Measurements from ENCODE around the gene CHIC2.
"Not testable (repeated sequence)": the region's sequence is repeated elsewhere in the genome, so short reads cannot be mapped to it uniquely, and the experiment has no call there.

Gene CHIC2

DNA sequence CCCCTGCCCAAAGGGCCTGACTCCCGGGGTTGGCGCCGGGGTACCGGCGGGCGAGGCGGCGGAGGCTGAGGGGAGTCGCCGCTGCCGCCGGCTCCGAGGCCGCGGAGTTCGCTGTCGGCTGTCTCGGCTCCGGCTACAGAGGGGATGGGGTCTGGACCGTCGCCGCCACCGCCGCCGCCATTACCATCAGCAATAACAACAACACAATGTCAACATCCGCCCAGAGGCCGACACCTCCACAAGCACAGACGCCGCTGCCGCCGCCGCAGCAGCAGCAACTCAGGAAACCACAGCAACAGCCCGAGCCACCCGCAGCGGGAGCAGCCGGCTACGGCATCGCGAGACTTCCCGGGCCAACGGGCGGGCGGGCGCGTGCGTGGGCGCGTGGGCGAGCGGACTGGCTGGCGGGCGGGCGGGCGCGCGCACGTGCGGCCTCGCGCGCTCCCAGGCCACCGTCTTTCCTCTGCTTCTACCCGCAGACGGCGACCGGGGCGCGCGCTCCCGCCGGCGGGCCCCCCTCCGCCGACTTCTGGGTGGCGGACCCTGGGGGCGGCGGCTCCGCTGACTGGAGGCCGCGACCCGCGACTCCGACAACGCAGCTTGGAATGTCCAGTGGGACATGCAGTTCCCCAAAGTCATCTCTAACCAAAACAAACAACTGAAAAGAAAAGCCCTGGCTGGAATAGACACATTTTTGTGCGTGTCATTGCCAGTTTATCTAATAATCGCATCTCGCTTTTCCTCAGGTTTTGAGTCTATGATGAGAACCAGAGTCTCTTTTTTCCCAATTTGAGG, at the start of gene CHIC2:
Gene CHIC2 (minus strand): TSS at position 289 of the 795 bp plus-strand sequence. CDS start 305 bp downstream, outside the sequence.
- DNase-seq (ENCODE audit: low spot score): peak; percentile 97

- DNase-seq (ENCODE audit: low spot score): not testable (repeated sequence)
These were observed 48.8 kb upstream of the CHIC2 start for GRCh38 chr4:54113206-54113605.

GRCh38 chr4:54110019-54110416, 45.6 kb upstream of the CHIC2 start:
- DNase-seq (ENCODE audit: low spot score): no peak

DNA sequence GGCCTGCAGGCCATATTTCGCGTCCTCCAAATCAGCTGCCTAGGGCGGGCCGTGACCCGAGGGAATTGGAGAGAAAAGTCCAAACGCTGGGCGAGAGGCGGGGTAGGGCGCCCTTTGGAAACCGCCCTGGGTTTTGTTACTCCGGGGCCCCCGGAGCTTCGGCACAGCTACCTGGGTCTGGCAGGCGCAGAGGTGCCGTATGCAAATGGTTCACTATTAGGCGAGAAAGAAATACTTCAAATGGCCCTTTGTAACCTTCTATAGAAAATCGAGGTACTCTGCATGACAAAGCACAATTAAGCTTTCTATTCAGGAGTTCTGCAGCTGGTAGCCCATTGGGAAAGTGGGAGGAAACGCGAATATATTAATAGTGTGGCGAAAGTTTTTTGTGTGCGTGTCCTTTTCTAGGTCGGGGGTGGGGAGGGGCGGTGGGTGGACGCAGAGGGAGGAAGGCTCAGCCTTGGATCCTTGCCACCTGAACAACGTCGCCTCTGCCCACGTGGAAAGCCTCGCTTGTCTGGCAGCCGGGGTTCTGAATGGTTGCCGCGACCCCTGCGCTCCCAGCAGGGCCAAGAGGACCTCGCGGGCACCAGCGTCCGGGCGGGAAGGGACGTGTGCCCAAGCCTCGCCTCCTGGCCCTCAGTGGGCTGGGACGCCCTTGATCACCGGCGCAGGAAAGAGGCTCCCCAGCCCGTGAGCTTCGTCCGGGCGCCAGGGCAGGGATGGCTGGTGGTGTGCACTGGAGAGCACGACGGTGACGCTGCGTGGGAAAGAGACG, 45.0 kb upstream of the CHIC2 start:
- no peak for DNase-seq (ENCODE audit: low spot score)

DNA sequence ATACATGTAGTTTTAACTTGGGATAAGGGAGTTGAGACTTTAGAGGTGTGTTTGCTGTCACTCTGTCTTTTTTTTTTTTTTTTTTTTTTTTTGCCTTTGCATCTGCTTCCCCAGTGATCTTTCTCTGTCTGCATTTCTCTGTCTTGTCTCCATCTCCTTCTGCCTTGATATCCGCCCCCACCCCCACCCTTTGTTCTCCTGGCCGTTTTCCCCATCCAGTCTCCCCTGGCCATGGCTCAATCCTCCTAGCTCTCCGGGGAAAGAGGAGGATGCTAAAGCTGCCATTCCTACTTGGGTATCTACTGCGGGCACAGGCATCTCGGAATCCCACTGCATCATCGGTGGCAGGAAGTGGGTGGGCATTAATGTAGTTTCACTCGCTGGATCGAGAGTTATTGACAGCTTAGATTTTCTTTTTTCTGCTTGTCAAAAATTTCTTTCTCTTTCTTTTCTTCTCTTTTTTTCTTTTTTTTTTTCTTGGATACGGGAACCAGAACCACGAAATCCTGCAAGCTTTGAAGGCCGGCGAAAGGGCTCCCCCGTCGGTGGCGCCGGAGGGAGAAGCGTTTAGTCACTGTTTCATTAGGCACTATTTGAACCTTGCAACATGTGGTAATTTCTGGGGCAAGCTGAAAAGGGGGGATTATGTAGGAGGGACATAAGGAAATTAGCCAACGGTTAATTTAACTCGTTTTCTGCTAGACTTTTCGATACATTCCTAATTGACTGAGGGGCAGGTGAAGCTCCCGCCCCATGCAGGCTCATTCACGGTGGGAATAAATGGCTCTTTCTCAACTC, 43.7 kb upstream of the CHIC2 start:
- no peak for DNase-seq (ENCODE audit: low spot score)

GRCh38 chr4:54104907-54105306, 40.5 kb upstream of the CHIC2 start:
- DNase-seq (ENCODE audit: low spot score): no peak

- DNase-seq (ENCODE audit: low spot score): no peak
These were observed 38.8 kb upstream of the CHIC2 start for GRCh38 chr4:54103190-54103574.

DNA sequence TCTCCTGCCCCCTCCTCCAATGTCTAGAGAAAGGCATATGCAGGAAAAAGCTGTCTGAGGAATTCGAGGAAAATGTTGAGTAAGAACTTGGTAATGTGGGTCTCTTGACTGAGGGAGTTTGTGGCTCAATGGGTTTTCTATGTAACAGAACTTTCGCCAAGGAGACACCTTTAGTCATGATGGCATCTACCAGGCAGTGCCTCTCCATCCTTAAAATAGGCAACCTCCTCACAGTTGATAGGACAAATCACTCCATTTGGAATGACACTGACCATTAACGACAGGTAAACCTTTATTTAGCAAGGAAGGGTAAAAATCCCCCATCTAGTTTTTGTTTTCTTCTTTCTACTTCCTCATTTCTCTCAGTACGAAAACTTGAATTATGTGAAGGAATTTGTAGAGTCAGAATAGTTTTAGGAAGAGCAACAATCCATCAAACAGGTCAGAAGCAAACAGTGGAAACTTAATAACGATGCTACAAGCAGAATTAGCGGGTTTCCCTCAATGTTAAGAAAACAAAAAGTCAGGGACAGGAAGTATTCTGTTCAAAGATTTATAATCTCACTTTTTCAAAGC, 38.2 kb upstream of the CHIC2 start:
- no peak for DNase-seq (ENCODE audit: low spot score)

GRCh38 chr4:54101190-54102041, 37.0 kb upstream of the CHIC2 start:
- DNase-seq (ENCODE audit: low spot score): no peak

DNA sequence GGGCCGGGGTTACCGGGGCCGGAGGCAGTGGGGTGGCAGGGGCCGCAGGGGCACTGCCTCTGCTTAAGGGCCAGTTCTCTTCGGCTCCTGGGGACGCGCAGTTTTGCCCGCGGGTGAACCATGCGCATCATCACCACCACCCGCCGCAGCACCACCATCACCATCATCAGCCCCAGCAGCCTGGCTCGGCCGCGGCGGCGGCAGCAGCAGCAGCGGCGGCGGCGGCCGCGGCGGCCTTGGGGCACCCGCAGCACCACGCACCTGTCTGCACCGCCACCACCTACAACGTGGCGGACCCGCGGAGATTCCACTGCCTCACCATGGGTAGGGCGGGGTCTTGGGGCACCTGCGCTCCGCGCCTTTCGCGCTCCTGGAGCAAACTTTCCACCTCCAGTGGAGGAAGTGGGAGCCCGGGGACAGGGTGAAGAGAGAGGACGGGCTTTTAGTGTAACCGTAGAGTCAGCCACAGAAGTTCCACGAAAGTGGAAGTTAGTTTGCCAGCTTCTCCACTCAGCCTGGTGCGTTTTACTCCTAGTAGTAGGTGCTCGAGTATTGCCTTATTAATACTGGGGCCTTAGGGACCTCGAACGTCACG, 36.3 kb upstream of the CHIC2 start:
- no peak for DNase-seq (ENCODE audit: low spot score)

GRCh38 chr4:54099748-54100574, 35.6 kb upstream of the CHIC2 start, which contains the start of gene GSX2:
Gene GSX2, plus strand, starts transcription at chr4:54100163. Its CDS starts 182 bp downstream, at chr4:54100345.
- DNase-seq (ENCODE audit: low spot score): no peak

GRCh38 chr4:54099287-54099747, 34.9 kb upstream of the CHIC2 start:
- no peak for DNase-seq (ENCODE audit: low spot score)

GRCh38 chr4:54098375-54098774, 34.0 kb upstream of the CHIC2 start:
- DNase-seq (ENCODE audit: low spot score): no peak

DNA sequence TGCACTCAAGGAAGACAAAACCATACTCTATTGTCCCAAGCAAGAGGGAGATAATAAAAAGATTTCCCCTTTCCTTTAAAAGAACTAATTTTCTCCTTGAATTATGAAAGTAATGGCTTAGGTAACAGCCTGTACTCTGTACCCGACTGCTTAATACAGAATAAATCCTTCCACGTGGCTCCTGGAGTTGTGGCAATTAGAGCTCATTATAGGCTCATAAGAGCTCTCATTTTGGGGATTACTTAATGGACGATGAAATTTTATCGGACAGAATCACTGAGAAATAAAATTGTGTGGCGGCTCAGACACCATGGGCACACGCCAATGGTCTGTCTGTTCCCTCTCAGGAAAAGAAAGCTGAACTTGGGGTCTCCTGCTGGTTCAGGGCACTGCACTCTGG, 32.7 kb upstream of the CHIC2 start:
- DNase-seq (ENCODE audit: low spot score): no peak

DNA sequence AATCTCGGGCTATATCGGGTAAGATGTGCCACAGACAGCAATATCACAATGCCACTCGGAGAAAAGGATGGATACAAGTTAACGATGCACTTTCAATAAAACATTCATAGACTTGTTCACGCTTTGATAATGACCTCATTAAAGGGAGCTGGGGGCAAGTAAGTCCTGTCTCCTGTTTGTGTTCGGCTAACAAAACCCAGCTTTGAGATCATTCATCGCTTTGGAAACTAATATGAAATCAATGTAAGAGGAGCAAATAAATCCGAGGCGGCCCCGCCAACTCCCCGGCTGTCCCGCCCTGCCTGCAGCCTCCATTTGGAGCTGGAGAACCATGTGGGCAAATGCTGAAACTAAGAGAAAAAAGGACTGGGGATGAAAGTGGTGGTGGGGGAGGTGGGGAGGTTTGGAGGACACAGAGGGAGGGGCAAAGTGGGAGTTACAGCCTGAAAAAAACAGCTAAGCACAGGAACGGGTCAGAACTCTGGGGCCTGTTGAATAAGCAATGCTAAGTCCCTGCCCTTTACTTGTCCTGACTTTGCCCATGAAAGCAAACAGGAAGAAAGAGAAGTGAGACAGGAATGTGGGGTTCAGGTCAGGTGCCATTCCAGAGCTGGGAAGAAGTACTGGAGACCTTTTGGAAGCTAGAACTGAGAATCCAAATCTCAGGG, 32.0 kb upstream of the CHIC2 start:
- no peak for DNase-seq (ENCODE audit: low spot score)

DNA sequence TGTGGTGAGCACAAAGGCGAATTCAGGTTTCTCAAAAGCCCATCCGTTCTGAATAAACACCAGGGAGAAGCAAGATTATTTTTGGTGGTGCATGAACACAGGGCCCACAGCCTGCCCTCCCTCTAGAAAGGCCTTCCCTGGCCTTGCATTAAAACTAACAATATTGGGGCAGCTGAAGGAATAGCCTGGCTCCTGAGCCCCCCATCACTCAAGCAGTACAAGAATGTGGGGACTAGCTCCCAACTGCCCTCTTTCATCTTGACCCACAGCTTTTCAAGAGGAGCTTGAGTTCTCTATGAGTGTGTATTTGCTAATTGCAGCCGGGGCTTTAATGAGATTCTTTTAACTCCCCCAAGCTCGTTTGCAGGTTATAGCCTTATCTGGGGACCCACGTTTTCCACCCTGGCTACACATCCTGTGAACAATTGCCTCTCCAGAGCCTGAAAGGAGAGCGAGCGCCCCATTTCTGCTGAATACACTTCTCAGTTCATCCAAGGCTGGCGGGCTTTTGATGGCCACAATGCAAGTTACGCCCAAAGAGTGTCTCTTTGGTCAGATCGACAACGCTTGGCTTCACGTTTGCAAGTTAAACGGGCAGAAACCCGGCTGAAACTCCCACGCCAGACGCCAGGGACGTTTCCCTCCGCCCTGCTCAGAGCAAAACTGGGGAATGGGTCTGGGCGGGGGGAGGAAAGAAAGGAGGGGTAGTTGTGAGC, 30.9 kb upstream of the CHIC2 start:
- DNase-seq (ENCODE audit: low spot score): no peak

GRCh38 chr4:54094451-54094850, 30.0 kb upstream of the CHIC2 start:
- DNase-seq (ENCODE audit: low spot score): no peak

All from CD4-positive, alpha-beta T cell treated with Interleukin-6 at 100 ng/mL for 8 hours (primary cell).